Measurements from ENCODE around the gene UBA52. TPM values are rescaled to one million over a fixed set of nuclear protein-coding genes. Genes with fewer than 3 reads are reported as not detected.

UBA52 gene
- total RNA-seq, 1 donor from 2014 or later: 1,081 TPM

- H3K36me3 Mint-ChIP-seq (ENCODE audit: low read depth): no peaks in the 10 kb centered on the region
- H3K4me1 Mint-ChIP-seq: no peaks in the 10 kb centered on the region
- no peaks in the 10 kb centered on the region for H3K9me3 Mint-ChIP-seq
- TF ChIP-seq CTCF (conservative IDR thresholded peaks at IDR 0.05): no peak
- H3K27me3 Mint-ChIP-seq (ENCODE audit: low read depth): no peaks in the 10 kb centered on the region
- H3K4me3 Mint-ChIP-seq: no peak overlapping the region
- H3K27ac Mint-ChIP-seq (ENCODE audit: unreplicated experiment): no peak overlapping the region
- DNase-seq (ENCODE audit: low read depth, low spot score): no peak
Observed at GRCh38 chr19:18529782-18530181, 41.9 kb upstream of the UBA52 start.

GRCh38 chr19:18531485-18531884 is 40.2 kb upstream of the UBA52 start:
- peaks cover 1% of the 10 kb centered on the region for H3K36me3 Mint-ChIP-seq (ENCODE audit: low read depth)
- H3K27ac Mint-ChIP-seq (ENCODE audit: unreplicated experiment): no peak overlapping the region
- no peak overlapping the region for H3K4me3 Mint-ChIP-seq
- H3K9me3 Mint-ChIP-seq: no peaks in the 10 kb centered on the region
- H3K27me3 Mint-ChIP-seq (ENCODE audit: low read depth): no peaks in the 10 kb centered on the region
- DNase-seq (ENCODE audit: low read depth, low spot score): no peak
- no peak for TF ChIP-seq CTCF (conservative IDR thresholded peaks at IDR 0.05)
- no peaks in the 10 kb centered on the region for H3K4me1 Mint-ChIP-seq

- no peaks in the 10 kb centered on the region for H3K4me1 Mint-ChIP-seq
- no peak for DNase-seq (ENCODE audit: low read depth, low spot score)
- peaks cover 5% of the 10 kb centered on the region for H3K36me3 Mint-ChIP-seq (ENCODE audit: low read depth)
- H3K4me3 Mint-ChIP-seq: no peak overlapping the region
- no peak for TF ChIP-seq CTCF (conservative IDR thresholded peaks at IDR 0.05)
- no peak overlapping the region for H3K27ac Mint-ChIP-seq (ENCODE audit: unreplicated experiment)
- no peaks in the 10 kb centered on the region for H3K9me3 Mint-ChIP-seq
- no peaks in the 10 kb centered on the region for H3K27me3 Mint-ChIP-seq (ENCODE audit: low read depth)
Observed at GRCh38 chr19:18532168-18532890, 39.3 kb upstream of the UBA52 start.

GRCh38 chr19:18533058-18533457 is 38.6 kb upstream of the UBA52 start:
- Mint-ChIP-seq H3K27ac (ENCODE audit: unreplicated experiment) (no peak overlapping the region), H3K27me3 (ENCODE audit: low read depth) (no peaks in the 10 kb centered on the region), H3K9me3 (no peaks in the 10 kb centered on the region), H3K4me3 (no peak overlapping the region), H3K4me1 (no peaks in the 10 kb centered on the region), H3K36me3 (ENCODE audit: low read depth) (peaks cover 5% of the 10 kb centered on the region)
- DNase-seq (ENCODE audit: low read depth, low spot score): no peak
- TF ChIP-seq CTCF (conservative IDR thresholded peaks at IDR 0.05): no peak

- H3K36me3 Mint-ChIP-seq (ENCODE audit: low read depth): peaks cover 5% of the 10 kb centered on the region
- TF ChIP-seq CTCF (conservative IDR thresholded peaks at IDR 0.05): no peak
- no peak overlapping the region for H3K27ac Mint-ChIP-seq (ENCODE audit: unreplicated experiment)
- no peaks in the 10 kb centered on the region for H3K4me1 Mint-ChIP-seq
- H3K4me3 Mint-ChIP-seq: peak overlapping the region; percentile 17
- H3K9me3 Mint-ChIP-seq: no peaks in the 10 kb centered on the region
- H3K27me3 Mint-ChIP-seq (ENCODE audit: low read depth): no peaks in the 10 kb centered on the region
- DNase-seq (ENCODE audit: low read depth, low spot score): no peak
Observed at GRCh38 chr19:18536475-18536874, 35.2 kb upstream of the UBA52 start.
